Non-pigmented ciliary epithelial cell (primary cell): ENCODE data around the gene CDK19.
A peak's percentile ranks its signal among the peaks of the same experiment; 100 is the strongest.

Source experiments
- DNase-seq: peaks from one replicate; pipeline ENCODE4 v3.0.0-alpha.2; 2010; ENCODE audit warnings: low read depth

Gene CDK19

DNA sequence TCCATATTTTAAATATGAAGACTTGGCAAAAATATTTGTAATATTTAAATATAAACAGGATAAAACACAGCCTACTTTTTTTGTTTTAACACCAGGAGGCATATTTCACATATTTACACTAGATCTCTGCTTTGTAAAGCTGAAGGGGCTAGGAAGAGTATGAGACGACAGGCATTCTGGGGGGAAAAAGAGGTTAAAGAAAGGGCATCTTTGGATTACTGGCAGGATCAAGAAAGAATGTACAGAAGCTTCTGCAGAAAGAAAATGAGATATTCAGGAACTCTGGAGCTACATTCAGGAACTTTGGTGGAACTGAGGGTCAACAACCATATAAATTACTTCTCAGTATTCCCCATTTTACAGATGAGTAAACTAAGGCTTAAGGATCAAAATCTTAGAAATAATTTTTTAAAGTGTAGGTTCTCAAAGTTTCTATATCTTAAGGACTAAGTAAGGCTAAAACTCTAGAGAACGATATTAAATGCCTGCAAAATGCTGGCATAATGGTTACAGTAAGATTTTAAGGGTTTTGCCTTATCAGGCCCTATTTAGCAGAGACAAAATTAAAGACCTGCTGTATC lies 156.5 kb downstream of the CDK19 start:
- no peak for DNase-seq

DNA sequence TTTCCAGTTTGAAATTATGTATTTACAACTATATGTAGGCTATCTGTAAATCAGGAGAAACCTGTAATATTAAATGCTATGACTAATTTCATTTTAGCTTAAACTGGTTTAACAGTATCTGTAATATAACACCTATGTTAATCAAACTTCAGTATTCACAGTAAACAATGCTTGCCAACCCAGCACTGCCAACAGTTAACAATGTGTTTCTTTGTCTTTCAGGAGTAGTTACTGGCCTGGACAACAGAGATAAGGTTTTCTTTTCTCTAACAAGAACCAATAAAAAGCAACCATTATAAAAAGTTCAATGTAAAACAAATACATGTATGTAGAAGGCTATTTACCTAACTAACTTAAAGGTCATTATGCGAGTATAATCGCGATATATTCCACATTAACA lies 158.8 kb downstream of the CDK19 start:
- DNase-seq, result no peak

DNA sequence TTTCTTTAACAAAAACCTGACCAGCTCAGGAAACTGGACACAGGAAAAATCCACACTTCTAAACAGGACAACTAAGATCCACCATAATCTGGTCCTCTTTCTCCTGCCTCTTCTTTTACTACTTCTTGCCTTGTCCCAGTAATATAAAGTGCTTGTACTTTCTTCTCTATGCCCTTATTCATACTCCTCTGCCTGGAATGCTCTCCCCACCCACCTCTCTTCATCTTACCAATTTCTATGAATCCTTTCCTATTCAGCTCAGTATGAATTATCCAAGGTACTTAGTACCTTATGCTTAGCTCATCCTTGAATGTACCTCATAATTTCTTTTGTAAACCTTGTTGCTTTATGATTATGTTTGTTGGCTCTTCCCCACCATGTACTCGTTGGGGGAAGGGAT lies 159.4 kb downstream of the CDK19 start:
- no peak for DNase-seq

DNA sequence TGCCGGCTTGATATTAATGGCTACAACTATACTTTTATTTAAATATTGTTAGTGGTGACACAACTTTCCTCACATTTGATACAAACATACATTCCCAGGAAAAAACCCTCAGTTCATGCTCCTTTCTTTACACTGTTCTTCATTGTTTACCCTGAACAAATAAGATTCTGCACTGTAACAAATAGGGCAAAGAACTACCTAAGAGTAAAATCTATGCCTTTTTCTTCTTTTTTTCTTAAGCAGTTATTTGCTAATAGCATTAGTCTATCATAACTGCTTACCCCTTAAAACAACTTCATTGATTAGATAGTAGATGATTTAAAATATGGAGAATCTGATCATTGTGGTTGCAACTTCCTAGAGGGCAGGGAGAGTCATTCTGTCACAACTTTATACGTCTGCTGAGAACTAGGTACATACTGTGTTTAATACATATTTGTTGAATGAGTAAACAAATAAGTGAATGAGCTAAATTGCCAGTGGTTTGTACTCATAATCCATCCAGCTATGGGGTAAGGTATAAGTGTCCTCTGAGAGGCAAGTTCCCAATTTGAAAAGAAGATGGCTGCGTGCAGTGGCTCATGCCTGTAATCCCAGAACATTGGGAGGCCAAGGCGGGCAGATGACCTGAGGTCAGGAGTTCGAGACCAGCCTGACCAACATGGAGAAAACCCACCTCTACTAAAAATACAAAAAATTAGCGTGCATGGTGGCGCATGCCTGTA lies 161.0 kb downstream of the CDK19 start:
- no peak for DNase-seq

DNA sequence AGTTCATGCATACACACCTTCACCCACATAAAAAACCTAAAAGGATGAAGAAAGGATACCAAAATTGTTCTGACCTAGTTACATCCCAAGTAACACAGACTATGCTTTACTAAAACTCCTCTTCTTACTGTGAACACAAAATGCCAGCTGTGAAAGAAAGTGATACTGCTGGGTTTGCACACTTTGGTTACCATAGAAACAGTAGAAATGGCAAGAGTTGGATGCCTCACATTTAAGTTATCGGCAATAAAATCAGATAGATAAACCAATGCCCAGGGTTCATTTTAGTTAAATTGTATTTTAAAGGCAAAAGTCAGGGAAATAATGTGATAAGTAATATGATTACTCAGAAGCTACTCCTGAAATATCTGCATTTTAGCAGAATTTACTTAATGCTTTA lies 161.9 kb downstream of the CDK19 start:
- DNase-seq, result no peak

- no peak for DNase-seq
Measured at GRCh38 chr6:110652520-110652919, 162.7 kb downstream of the CDK19 start.

- no peak for DNase-seq
Measured at GRCh38 chr6:110650755-110651154, 164.5 kb downstream of the CDK19 start.

DNA sequence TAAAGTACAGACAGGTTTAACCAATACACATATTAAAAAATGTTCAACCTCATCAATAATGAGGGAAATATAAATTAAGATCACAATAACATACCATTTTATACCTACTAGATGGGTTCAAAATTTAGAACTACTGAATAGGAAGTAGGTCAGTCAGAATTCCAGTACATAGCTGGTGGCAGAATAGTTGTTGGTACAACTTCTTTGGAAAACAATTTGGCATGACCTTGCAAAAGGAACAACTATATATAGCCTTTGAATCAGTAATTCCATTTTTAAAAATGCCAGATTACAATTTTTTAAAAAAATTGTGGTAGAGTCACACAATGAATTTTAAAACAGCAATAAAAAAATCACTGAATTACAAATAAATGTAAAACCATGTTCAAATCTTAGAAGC lies 165.6 kb downstream of the CDK19 start:
- no peak for DNase-seq

DNA sequence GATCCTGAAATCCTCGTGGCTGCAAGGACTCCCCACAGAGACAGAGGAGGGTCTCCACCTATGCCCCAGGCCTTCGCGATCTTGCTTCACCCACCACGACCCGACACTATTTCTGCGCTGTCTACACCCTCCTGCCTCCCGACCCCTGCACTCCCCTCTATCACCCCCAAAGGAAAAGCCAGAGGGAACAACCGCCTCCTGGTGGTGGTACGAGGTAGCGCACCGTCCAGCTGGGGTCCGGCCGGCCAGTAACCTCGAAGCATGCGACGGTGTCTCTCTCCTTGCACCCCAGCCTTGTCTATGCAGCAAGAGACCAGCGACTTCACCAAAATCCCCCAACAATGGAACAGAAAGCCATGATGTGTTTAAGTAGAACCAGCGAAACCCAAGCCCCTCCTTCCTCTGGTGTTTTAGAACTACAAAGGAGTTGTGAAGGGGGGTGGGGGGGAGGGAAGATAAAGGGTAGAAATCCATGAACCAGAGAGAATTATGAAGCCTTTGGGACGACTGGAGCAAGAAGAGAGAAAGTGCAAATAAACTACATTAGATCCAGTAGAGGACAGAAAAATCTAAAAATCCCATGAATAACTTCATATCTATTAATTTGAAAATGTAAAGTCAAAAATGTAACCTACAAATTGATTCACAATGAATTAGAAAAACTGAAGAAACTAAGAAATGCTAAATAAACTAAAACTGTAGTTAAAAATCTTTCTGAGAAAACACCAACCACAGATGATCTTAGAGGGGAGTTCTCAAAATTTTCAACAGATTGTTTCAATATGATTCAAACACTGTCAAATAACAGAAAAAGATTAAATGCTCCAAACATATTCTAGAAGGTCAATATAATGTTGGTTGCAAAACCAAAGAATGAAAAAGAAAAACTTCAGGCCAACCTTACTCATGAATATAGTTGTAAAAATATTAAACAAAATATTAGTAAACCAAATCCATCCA lies 168.0 kb downstream of the CDK19 start:
- DNase-seq, result no peak

DNA sequence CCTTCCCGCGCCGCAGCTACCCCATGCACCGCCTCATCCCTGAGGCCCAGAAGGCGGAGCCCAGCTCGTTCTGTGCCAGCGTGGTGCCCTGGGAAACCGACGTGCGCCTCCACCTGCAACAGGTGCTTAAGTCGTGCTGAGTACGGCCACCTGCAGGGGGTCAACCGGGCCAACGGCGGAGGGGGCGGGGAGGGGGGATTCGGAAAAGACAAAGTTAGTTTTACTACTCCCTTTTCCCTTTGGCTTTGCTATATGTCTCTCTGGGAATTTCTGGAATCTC lies 168.9 kb downstream of the CDK19 start:
- no peak for DNase-seq

GRCh38 chr6:110645685-110646418 lies 169.4 kb downstream of the CDK19 start:
- DNase-seq, result no peak

DNA sequence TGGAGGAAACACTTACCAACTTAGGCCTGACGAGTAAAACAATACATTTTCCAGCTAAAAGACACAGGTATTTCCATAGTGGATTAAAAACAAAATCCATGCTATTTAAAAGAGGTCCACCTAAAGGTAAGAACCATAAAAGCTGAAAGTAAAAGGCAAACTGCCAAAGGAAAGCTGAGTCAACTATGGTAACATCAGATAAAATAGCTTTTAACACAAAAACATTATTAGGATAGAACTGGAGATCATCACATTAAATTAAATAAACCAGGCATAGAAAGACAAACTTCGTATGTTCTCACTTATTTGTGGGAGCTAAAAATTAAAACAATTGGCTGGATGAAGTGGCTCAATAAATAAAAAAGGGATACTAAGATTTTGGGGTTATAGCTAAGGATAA lies 172.1 kb downstream of the CDK19 start:
- no peak for DNase-seq

DNA sequence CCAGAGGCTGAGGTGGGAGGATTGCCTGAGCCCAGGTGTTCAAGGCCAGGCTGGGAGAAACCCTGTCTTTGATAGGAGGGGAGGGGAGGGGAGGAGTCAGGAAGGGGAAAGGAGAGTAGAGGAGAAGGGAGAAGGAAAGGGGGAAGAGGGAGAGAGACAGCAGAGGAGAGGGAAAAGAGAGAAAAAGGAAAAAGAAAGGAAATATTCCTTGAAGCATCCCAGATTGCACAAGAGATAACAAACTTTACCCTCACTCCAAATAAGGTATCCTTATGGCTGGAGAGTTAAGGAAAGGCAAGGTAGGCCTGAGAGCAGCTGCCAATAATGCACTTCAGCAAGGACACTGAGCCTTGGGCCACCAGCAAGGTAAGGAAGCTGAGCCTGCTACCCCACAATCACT lies 172.6 kb downstream of the CDK19 start:
- DNase-seq, result no peak

GRCh38 chr6:110636781-110637180 lies 178.5 kb downstream of the CDK19 start:
- no peak for DNase-seq

GRCh38 chr6:110635096-110635495 lies 180.2 kb downstream of the CDK19 start:
- no peak for DNase-seq

DNA sequence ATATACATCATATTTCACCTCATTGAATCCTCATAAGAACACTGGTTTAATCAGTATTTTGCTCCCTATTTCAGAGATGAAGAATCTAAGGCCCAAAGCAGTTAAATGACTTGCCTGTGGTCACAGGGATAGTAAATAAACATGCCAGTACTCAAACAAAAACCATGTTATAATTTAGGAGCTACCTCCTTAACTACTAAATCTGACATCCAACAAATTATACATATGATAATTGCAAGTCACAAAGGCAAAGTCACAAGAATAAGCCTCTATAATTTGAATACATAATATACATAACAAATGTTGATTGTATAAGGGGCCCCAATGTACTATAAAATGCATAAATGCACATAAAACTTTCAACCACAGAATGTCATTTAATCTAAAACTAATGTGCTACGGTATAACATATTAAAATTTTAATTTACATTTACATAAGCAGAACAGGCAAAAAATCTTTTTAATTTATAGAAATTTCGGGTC lies 181.5 kb downstream of the CDK19 start:
- DNase-seq, result no peak

DNA sequence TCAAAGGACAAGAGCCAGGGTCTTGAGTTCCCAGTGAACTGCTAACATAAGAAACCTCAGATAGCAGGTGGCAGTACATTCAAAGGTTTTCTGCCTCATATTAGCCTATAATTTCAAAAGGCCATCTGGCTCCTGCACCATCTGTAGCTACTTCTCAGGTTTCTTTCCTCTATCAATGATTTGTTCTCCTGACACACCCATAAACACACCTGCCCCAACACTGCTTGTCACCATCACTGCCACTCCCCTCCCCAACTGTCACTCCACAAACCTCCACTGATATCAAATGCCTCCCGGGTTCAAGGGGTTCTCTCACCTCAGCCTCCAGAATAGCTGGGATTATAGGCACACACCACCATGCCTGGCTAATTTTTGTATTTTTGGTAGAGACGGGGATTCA lies 186.1 kb downstream of the CDK19 start:
- no peak for DNase-seq

- DNase-seq, result peak; percentile 60
Measured at GRCh38 chr6:110628330-110628729, 186.9 kb downstream of the CDK19 start.

DNA sequence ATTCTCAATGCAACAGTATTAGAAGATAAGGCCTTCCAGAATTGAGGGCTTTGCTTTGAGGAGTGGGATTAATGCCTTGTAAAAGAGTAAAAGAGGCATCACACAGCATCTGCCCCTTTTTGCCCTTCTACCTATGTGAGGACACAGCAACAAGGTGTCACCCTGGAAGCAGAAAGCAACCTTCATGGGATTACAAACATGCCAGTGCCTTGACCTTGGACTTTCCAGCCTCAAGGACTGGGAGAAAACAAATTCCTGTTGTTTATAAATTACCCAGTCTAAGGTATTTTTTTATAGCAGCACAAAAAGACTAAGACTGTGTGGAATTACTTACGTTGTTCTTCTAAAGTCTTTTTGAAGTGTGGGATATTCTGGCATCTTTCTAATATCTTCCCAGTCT lies 188.8 kb downstream of the CDK19 start:
- no peak for DNase-seq

DNA sequence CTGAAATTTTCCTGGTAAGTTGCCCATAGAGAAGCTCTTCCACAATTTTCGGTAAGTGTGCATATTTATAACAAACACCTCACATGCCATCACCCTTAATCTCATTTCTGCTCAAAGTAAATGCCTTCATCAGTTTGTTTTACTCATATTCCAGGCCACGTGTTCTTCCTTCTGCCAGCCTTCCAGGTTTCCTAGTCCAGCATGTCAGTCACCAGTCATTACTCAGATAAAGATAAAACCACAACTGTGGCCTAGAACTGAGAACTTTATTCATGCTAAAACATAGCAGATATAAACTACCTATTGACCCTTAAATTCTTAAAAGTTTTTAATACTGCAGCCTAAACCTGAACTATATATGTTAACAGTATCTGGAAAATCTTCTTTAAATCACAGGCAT lies 189.4 kb downstream of the CDK19 start:
- peak; percentile 5 for DNase-seq

DNA sequence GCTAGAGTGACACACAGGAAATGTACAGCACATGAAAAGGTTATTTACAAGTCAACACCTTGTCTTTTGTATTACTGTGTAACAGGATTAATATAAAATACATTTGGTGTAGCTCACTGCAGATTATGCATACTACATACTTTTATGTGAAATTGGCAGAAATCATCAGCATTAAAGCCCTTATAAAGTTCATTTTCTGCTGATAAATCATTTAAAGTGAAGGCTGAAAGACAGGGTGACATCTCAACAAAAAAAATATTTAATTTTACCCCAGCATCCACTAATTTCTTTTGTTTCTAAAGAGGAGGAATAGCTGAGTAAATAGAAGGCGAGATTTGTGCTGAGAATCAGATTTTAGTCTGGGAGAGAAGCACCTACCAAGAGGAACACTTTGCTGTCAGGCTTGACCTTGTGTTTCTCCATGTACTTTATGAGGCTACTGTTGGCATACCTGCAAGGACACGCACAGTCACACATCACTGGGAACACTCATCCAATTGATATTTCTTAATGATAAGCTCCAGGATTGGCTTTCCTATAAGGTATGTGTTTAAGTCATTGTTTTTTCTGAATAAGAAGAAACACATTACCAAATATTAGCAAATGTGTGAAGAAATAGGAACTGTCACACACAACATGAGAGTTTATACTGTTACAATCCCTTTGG lies 192.2 kb downstream of the CDK19 start:
- DNase-seq, result no peak

GRCh38 chr6:110621061-110621460 lies 194.2 kb downstream of the CDK19 start:
- no peak for DNase-seq
